OCI-LY1 (cell line): ENCODE results near the gene MLLT3.

Source experiments
- EZH2 ChIP-seq: fragments of 200-600 bp; sonication (generic), shearing (Covaris generic); IDR thresholded peaks from 2 replicates; pipeline ENCODE4 v1.8.0; 2017; ENCODE audit warnings: borderline replicate concordance, mixed run types, mild to moderate bottlenecking, antibody characterized with exemption, low read length, moderate library complexity, mixed read lengths
- TF ChIP-seq, protein P1 (sequence below): fragments of 200-600 bp; sonication (generic), shearing (Covaris generic); IDR thresholded peaks from 2 replicates; pipeline ENCODE4 v1.5.1; 2017; ENCODE audit warnings: mild to moderate bottlenecking, antibody characterized with exemption, low read length, moderate library complexity, mixed read lengths

DNA sequence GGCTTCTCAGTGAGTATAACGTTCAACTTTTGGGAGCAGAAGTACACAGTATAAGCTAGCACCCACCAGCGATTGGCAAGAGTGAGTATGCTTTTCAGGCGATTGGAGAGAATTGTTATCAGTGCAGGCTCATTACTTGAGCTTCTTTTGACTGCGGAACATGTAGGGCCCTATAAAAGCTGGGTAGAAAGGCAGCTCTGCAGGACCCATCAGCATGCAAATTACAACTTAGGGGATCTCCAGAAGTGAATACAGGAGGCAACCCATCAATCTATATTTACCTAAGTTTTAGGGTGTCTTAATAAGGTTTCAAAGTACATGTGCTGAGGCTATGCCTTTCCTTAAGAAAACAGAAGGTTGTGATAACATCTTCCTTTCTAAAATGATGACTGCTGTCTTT is 225.0 kb downstream of the MLLT3 start:
- TF ChIP-seq, protein P1, sequence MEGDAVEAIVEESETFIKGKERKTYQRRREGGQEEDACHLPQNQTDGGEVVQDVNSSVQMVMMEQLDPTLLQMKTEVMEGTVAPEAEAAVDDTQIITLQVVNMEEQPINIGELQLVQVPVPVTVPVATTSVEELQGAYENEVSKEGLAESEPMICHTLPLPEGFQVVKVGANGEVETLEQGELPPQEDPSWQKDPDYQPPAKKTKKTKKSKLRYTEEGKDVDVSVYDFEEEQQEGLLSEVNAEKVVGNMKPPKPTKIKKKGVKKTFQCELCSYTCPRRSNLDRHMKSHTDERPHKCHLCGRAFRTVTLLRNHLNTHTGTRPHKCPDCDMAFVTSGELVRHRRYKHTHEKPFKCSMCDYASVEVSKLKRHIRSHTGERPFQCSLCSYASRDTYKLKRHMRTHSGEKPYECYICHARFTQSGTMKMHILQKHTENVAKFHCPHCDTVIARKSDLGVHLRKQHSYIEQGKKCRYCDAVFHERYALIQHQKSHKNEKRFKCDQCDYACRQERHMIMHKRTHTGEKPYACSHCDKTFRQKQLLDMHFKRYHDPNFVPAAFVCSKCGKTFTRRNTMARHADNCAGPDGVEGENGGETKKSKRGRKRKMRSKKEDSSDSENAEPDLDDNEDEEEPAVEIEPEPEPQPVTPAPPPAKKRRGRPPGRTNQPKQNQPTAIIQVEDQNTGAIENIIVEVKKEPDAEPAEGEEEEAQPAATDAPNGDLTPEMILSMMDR, result no peak
- no peak for TF ChIP-seq EZH2
